ENCODE measurements around the gene DNAH6. TPM values are rescaled to one million over a fixed set of nuclear protein-coding genes. Genes with fewer than 3 reads are reported as not detected.
A peak's percentile ranks its signal among the peaks of the same experiment; 100 is the strongest.

Gene DNAH6
- total and polyA plus RNA-seq, 2 experiments from 2014 or later = 0.11 TPM; not detected in 1

- Histone ChIP-seq H3K4me2 (ENCODE audit: unreplicated experiment) (no peak overlapping the region), H3K36me3 (ENCODE audit: low read depth) (no peaks in the 10 kb centered on the region), H4K20me1 (ENCODE audit: insufficient read depth) (no peaks in the 10 kb centered on the region), H3K27me3 (replicated peaks; ENCODE audit: insufficient read depth) (0 out of 2 replicates have a peak, but pooled peaks cover 3% of the 10 kb centered on the region), H3K79me2 (ENCODE audit: insufficient read depth) (no peaks in the 10 kb centered on the region), H3K4me3 (no peak overlapping the region), H3K9me3 (ENCODE audit: low read depth) (no peaks in the 10 kb centered on the region), H3K4me1 (ENCODE audit: insufficient read depth) (no peaks in the 10 kb centered on the region), H3K9ac (no peak overlapping the region), H3F3A (ENCODE audit: insufficient read depth) (no peaks in the 10 kb centered on the region), H3K9me2 (ENCODE audit: insufficient read depth) (no peaks in the 10 kb centered on the region), H3K27ac (no peak overlapping the region), H2AFZ (no peak overlapping the region)
- DNase-seq = no peak
- WGBS, 2 experiments (ENCODE audit: low coverage in 1 of 2, low lambda C conversion rate in 2 of 2, missing lambda C conversion rate in 2 of 2) = 35 to 45% methylated on average over 3 of the region's 3 CpGs
- in situ Hi-C loops (cut with MboI) = no loop called here
- TF ChIP-seq EZH2 (IDR thresholded peaks at IDR 0.05; ENCODE audit: insufficient read depth, poor library complexity, severe bottlenecking) (no peak), EZH2phosphoT487 (IDR thresholded peaks at IDR 0.05; ENCODE audit: insufficient read depth, low read depth) (no peak)
Observed at GRCh38 chr2:84534225-84534624, 17.9 kb downstream of the DNAH6 start.

- H3K79me2 ChIP-seq (ENCODE audit: insufficient read depth) = no peaks in the 10 kb centered on the region
- in situ Hi-C loops (cut with MboI) = no loop called here
- WGBS, 2 experiments (ENCODE audit: low coverage in 1 of 2, low lambda C conversion rate in 2 of 2, missing lambda C conversion rate in 2 of 2) = 91 to 97% methylated on average over 1 of the region's 1 CpG
- H3K9ac ChIP-seq = no peak overlapping the region
- H3K4me3 ChIP-seq = no peak overlapping the region
- H3K9me2 ChIP-seq (ENCODE audit: insufficient read depth) = no peaks in the 10 kb centered on the region
- no peaks in the 10 kb centered on the region for H3F3A ChIP-seq (ENCODE audit: insufficient read depth)
- no peaks in the 10 kb centered on the region for H3K4me1 ChIP-seq (ENCODE audit: insufficient read depth)
- H3K4me2 ChIP-seq (ENCODE audit: unreplicated experiment) = no peak overlapping the region
- H3K27ac ChIP-seq = no peak overlapping the region
- H3K9me3 ChIP-seq (ENCODE audit: low read depth) = no peaks in the 10 kb centered on the region
- TF ChIP-seq EZH2phosphoT487 (IDR thresholded peaks at IDR 0.05; ENCODE audit: insufficient read depth, low read depth) (no peak), EZH2 (IDR thresholded peaks at IDR 0.05; ENCODE audit: insufficient read depth, poor library complexity, severe bottlenecking) (no peak)
- H3K36me3 ChIP-seq (ENCODE audit: low read depth) = no peaks in the 10 kb centered on the region
- DNase-seq = peak; percentile 12
- 0 out of 2 replicates have a peak, but pooled peaks cover 2% of the 10 kb centered on the region for H3K27me3 ChIP-seq (replicated peaks; ENCODE audit: insufficient read depth)
- no peak overlapping the region for H2AFZ ChIP-seq
- no peaks in the 10 kb centered on the region for H4K20me1 ChIP-seq (ENCODE audit: insufficient read depth)
Observed at GRCh38 chr2:84537251-84537650, 21.0 kb downstream of the DNAH6 start.

- Histone ChIP-seq H3K4me3 (no peak overlapping the region), H3K36me3 (ENCODE audit: low read depth) (no peaks in the 10 kb centered on the region), H3K9ac (no peak overlapping the region), H4K20me1 (ENCODE audit: insufficient read depth) (no peaks in the 10 kb centered on the region), H3K4me2 (ENCODE audit: unreplicated experiment) (no peak overlapping the region), H3K4me1 (ENCODE audit: insufficient read depth) (no peaks in the 10 kb centered on the region), H3K79me2 (ENCODE audit: insufficient read depth) (no peaks in the 10 kb centered on the region), H3K9me3 (ENCODE audit: low read depth) (no peaks in the 10 kb centered on the region), H2AFZ (no peak overlapping the region), H3K27me3 (replicated peaks; ENCODE audit: insufficient read depth) (no peaks in the 10 kb centered on the region), H3F3A (ENCODE audit: insufficient read depth) (no peaks in the 10 kb centered on the region), H3K9me2 (ENCODE audit: insufficient read depth) (no peaks in the 10 kb centered on the region), H3K27ac (no peak overlapping the region)
- in situ Hi-C loops (cut with MboI) = no loop called here
- DNase-seq = no peak
- TF ChIP-seq EZH2 (IDR thresholded peaks at IDR 0.05; ENCODE audit: insufficient read depth, poor library complexity, severe bottlenecking) (no peak), EZH2phosphoT487 (IDR thresholded peaks at IDR 0.05; ENCODE audit: insufficient read depth, low read depth) (no peak)
Observed at GRCh38 chr2:84539729-84540128, 23.4 kb downstream of the DNAH6 start.

DNA sequence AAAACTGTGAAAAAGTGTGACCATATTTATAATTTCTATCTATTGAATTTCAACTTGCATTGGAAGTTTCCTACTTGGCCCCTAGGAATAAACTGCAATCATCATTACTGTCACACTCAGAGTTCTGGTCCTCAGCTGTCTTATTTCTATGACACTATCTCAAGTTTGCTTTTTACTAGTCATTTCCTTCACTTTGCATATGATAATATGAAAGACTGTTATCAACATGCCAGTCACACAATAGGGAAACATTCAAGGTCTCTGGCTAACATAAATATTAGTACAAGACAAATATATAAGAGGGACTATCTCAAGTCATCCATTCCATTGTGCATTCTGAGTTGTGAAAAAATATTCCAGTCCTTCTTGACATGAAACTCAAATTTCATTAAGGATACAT lies 28.7 kb downstream of the DNAH6 start:
- DNase-seq = no peak
- no peak overlapping the region for H3K4me2 ChIP-seq (ENCODE audit: unreplicated experiment)
- no peaks in the 10 kb centered on the region for H3K27me3 ChIP-seq (replicated peaks; ENCODE audit: insufficient read depth)
- H3K9ac ChIP-seq = no peak overlapping the region
- TF ChIP-seq EZH2phosphoT487 (IDR thresholded peaks at IDR 0.05; ENCODE audit: insufficient read depth, low read depth) = no peak
- no peak for TF ChIP-seq EZH2 (IDR thresholded peaks at IDR 0.05; ENCODE audit: insufficient read depth, poor library complexity, severe bottlenecking)
- H3K9me2 ChIP-seq (ENCODE audit: insufficient read depth) = no peaks in the 10 kb centered on the region
- no peaks in the 10 kb centered on the region for H3K79me2 ChIP-seq (ENCODE audit: insufficient read depth)
- H3K9me3 ChIP-seq (ENCODE audit: low read depth) = no peaks in the 10 kb centered on the region
- H3K4me1 ChIP-seq (ENCODE audit: insufficient read depth) = no peaks in the 10 kb centered on the region
- H3K27ac ChIP-seq = no peak overlapping the region
- no peaks in the 10 kb centered on the region for H3F3A ChIP-seq (ENCODE audit: insufficient read depth)
- H3K36me3 ChIP-seq (ENCODE audit: low read depth) = no peaks in the 10 kb centered on the region
- no peak overlapping the region for H3K4me3 ChIP-seq
- H4K20me1 ChIP-seq (ENCODE audit: insufficient read depth) = no peaks in the 10 kb centered on the region
- in situ Hi-C loops (cut with MboI) = no loop called here
- no peak overlapping the region for H2AFZ ChIP-seq

DNA sequence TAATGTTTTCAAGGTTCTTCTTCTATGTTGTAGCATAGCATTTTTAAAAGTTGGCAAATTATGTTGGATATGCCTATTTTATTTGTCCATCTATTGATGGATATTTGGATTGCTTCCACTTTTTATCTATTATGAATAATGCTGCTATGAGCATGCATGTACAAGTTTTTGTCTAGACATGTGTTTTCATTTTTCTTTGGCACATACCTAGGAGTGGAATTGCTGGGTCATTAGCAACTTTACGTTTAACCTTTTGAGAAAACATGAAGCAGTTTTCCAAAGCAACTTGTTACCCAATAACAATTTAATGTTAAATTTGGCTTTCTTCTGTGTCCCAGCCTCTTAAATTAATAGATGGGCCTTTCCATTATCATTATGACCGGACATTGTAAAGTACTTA lies 30.3 kb downstream of the DNAH6 start:
- Histone ChIP-seq H3K9me3 (ENCODE audit: low read depth) (no peaks in the 10 kb centered on the region), H3K4me1 (ENCODE audit: insufficient read depth) (no peaks in the 10 kb centered on the region), H2AFZ (no peak overlapping the region), H3K9ac (no peak overlapping the region), H3K4me2 (ENCODE audit: unreplicated experiment) (no peak overlapping the region), H3K9me2 (ENCODE audit: insufficient read depth) (no peaks in the 10 kb centered on the region), H3K36me3 (ENCODE audit: low read depth) (no peaks in the 10 kb centered on the region), H3K27ac (no peak overlapping the region), H3K79me2 (ENCODE audit: insufficient read depth) (no peaks in the 10 kb centered on the region), H4K20me1 (ENCODE audit: insufficient read depth) (no peaks in the 10 kb centered on the region), H3K4me3 (no peak overlapping the region), H3K27me3 (replicated peaks; ENCODE audit: insufficient read depth) (no peaks in the 10 kb centered on the region), H3F3A (ENCODE audit: insufficient read depth) (no peaks in the 10 kb centered on the region)
- TF ChIP-seq EZH2 (IDR thresholded peaks at IDR 0.05; ENCODE audit: insufficient read depth, poor library complexity, severe bottlenecking) = no peak
- no peak for TF ChIP-seq EZH2phosphoT487 (IDR thresholded peaks at IDR 0.05; ENCODE audit: insufficient read depth, low read depth)
- no peak for DNase-seq
- WGBS, 2 experiments (ENCODE audit: low coverage in 1 of 2, low lambda C conversion rate in 2 of 2, missing lambda C conversion rate in 2 of 2) = 32 to 36% methylated on average over 2 of the region's 2 CpGs
- in situ Hi-C loops (cut with MboI) = no loop called here

All from GM23248 (cell line).